HG03521 (cell line): ENCODE results near the gene ZNF74.
"Not testable (repeated sequence)": the region's sequence is repeated elsewhere in the genome, so short reads cannot be mapped to it uniquely, and the experiment has no call there.

Experiments used
- ATAC-seq: cut with Tn5 transposase; IDR thresholded peaks from one replicate; pipeline ENCODE4 v1.9.1; 2021; ENCODE audit warnings: mild to moderate bottlenecking, moderate library complexity; ENCODE audit not compliant: unreplicated experiment

The ZNF74 gene

GRCh38 chr22:20393705-20394476, at the start of gene ZNF74:
TSS of gene ZNF74 (plus strand) at chr22:20394151. CDS start at chr22:20394629, 478 bp downstream.
- ATAC-seq: peak; percentile 69

GRCh38 chr22:20346553-20346952, 47.4 kb upstream of the ZNF74 start:
- ATAC-seq: not testable (repeated sequence)

- not testable (repeated sequence) for ATAC-seq
These were observed 41.4 kb upstream of the ZNF74 start for GRCh38 chr22:20352536-20352935.

- ATAC-seq: no peak
These were observed 39.5 kb upstream of the ZNF74 start for GRCh38 chr22:20354238-20354975.

- ATAC-seq: not testable (repeated sequence)
These were observed 37.9 kb upstream of the ZNF74 start for GRCh38 chr22:20355939-20356636.

GRCh38 chr22:20356906-20357305, 37.0 kb upstream of the ZNF74 start:
- not testable (repeated sequence) for ATAC-seq

GRCh38 chr22:20357967-20358366, 36.0 kb upstream of the ZNF74 start:
- not testable (repeated sequence) for ATAC-seq

GRCh38 chr22:20358503-20359239, 35.3 kb upstream of the ZNF74 start:
- ATAC-seq: not testable (repeated sequence)

GRCh38 chr22:20360261-20360660, 33.7 kb upstream of the ZNF74 start:
- ATAC-seq: not testable (repeated sequence)

- not testable (repeated sequence) for ATAC-seq
These were observed 32.8 kb upstream of the ZNF74 start for GRCh38 chr22:20360866-20361751.

- not testable (repeated sequence) for ATAC-seq
These were observed 32.2 kb upstream of the ZNF74 start for GRCh38 chr22:20361752-20362229.

GRCh38 chr22:20362403-20362802, 31.5 kb upstream of the ZNF74 start:
- ATAC-seq: not testable (repeated sequence)

- ATAC-seq: not testable (repeated sequence)
These were observed 29.4 kb upstream of the ZNF74 start for GRCh38 chr22:20364335-20365260.

- not testable (repeated sequence) for ATAC-seq
These were observed 27.1 kb upstream of the ZNF74 start for GRCh38 chr22:20366841-20367240.

GRCh38 chr22:20368875-20369274, 25.1 kb upstream of the ZNF74 start:
- ATAC-seq: not testable (repeated sequence)

- not testable (repeated sequence) for ATAC-seq
These were observed 22.3 kb upstream of the ZNF74 start for GRCh38 chr22:20371687-20372086.

- not testable (repeated sequence) for ATAC-seq
These were observed 21.5 kb upstream of the ZNF74 start for GRCh38 chr22:20372406-20372854.

GRCh38 chr22:20373195-20373706, 20.7 kb upstream of the ZNF74 start:
- ATAC-seq: not testable (repeated sequence)
